NCI-H2196 treated with DMSO at 0.1 percent for 48 hours (cell line): ENCODE results near the gene CMTM1.
"Not testable (repeated sequence)": the region's sequence is repeated elsewhere in the genome, so short reads cannot be mapped to it uniquely, and the experiment has no call there.

ENCODE experiments used
- DNase-seq: peaks from one replicate; lab custom pipeline; 2025; ENCODE audit not compliant: unreplicated experiment; lab: John Stamatoyannopoulos, UW

Gene CMTM1

GRCh38 chr16:66561381-66562080 is 4.7 kb upstream of the CMTM1 start:
- no peak for DNase-seq

GRCh38 chr16:66562409-66562808 is 3.8 kb upstream of the CMTM1 start:
- no peak for DNase-seq

DNA sequence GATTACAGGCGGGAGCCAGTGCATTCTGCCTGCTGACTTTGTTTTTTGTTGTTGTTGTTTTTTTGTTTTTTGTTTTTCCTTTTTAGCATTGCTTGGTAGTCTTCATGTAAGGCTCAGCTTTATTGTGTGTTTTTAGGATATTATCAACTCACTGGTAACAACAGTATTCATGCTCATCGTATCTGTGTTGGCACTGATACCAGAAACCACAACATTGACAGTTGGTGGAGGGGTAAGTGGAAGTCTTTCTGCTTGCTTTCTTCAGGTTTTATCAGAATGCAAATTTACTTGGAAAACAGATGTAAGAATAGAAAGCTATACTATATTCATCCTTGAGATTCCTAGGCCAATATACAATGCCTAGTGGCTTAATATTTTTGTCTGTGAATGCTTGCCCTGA is 3.3 kb upstream of the CMTM1 start:
- no peak for DNase-seq

DNA sequence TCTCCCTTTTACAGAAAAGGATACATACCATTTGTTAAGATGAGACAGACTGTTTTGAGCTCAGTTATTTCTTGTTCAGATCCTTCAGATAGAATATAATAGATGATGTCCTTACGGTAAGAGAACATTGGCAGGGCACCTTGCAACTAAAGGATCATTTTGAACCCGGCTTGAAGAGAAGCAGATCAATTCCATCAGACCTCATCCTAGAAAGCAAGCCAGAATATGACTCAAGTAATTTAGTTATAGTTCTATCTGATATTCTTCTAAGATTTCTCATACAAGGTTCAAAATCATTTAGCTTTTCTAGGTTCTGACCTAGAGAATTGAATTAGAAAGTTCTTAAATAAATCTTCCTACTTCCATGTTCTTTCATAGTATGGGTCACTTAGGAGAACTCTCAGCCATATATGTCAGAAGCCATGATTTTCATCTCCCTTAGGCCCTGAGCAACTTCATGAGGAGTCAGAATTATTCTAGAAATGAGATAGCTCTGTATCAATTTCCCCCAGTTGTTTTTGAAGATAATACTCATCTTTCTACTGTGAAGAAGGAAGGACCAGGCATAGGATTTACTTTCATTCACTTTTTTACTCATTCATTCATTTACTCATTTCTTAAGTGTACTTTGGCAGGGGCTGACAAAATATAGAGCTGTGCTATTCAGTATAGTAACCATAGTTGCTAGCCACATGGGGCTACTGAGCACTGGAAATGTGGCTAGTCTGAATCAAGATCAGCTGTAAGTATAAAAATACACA is 2.5 kb upstream of the CMTM1 start:
- DNase-seq: no peak

- DNase-seq: not testable (repeated sequence)
Observed at GRCh38 chr16:66567270-66567669, 1.0 kb downstream of the CMTM1 start.

DNA sequence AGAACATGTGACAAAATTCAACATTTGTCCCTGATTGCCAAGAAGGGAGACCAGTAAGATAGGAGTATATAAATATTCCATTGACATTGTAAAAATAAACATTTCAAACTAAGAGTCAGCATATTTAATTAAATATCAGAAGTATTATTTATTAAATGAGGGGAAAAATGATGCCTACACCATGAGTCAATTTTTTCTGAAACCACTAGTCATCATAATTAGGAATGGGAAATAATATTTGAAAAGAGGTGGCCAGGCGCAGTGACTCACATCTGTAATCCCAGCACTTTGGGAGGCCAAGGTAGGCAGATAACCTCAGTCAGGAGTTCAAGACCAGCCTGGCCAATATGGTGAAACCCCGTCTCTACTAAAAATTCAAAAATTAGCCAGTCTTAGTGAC is 2.1 kb downstream of the CMTM1 start:
- no peak for DNase-seq

- DNase-seq: no peak
Observed at GRCh38 chr16:66569131-66569530, 2.9 kb downstream of the CMTM1 start.

- no peak for DNase-seq
Observed at GRCh38 chr16:66569827-66570405, 3.7 kb downstream of the CMTM1 start.

GRCh38 chr16:66572356-66572755 is 6.1 kb downstream of the CMTM1 start:
- DNase-seq: no peak

DNA sequence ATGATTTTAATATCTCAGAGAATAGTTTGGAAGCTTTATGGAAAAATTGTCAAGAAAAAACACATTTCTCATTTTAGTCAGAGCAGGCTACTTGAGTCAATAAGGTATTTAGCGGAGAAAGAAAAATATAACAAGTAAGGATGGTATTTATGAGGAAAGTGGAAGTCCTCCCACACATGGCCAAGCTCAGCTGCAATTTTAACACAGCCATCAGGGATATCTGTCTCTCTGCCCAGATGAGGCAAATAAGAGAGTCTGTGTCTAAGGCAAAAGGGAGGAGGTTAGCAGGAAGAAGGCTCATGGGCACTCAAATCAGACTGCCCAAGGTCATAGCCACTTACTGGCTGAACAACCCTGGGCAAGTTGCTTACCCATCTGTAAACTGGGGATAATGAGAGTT is 7.8 kb downstream of the CMTM1 start:
- no peak for DNase-seq

- no peak for DNase-seq
Observed at GRCh38 chr16:66574531-66574930, 8.3 kb downstream of the CMTM1 start.

GRCh38 chr16:66575060-66575459 is 8.8 kb downstream of the CMTM1 start:
- no peak for DNase-seq

GRCh38 chr16:66576296-66576695 is 10.1 kb downstream of the CMTM1 start:
- no peak for DNase-seq

GRCh38 chr16:66578651-66579531 is 12.7 kb downstream of the CMTM1 start, which contains the start of gene CMTM2:
CMTM2 (plus strand) TSS chr16:66579463; CDS start chr16:66579608, 145 bp downstream.
- no peak for DNase-seq

DNA sequence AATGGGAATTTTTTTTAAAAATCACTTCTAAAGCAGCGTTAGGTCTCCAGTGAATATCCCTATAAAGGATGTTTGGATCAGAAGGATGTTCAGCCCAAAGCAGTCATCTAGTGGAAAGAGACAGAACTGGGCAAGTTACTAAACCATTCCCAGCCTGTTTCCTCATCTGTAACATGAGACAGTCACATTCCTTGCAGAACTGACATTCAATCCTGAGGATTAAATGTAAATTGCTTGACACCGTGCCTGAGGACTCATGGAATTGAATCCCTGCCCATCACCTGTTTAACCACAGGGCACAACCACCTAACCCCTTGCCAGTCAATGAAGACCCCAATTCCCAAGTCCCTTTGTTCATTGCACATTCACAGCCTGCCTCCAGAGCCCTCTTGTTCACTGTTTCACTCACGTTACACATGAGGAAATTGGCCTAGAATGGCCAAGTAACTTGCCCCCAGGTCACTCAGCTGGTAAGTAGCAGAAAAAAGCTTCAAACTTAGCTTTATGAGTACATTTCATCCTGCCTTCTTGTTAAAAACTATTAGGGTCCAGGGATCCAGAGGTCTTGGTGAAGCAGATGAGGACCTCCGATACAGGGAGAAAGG is 14.5 kb downstream of the CMTM1 start:
- DNase-seq: no peak

DNA sequence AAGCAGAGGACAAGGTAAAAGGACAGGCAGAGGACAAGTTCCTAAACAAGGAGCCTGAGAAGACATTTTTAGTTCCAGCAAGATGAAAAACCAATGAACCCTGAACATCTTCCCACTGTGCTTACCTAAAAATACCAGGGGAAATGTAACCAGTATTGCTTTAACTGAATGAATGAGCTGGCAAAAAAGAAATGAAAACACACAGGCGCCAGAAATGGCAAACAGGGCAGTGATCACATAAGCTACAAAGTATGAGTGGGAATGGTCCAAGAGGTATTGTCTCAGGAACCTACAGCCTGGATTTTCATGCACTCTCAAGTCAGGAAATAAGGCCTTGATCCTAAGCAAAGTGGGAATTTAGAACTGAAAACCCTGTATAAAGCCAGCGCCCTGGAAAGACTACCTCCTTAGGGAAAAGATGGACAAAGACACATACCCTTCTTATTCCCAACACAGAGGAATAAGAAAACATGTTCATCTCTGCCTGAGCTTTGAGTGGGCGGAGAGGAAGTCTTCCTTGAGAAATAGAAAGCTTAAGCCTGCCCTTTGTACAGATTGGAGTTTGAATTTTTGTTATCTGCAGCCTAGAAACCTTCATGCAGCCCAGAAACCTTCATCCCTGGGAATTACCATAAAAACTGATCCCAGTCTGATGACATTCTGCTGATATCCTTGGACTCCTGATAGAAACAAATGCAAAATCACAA is 15.2 kb downstream of the CMTM1 start:
- DNase-seq: no peak

GRCh38 chr16:66585481-66586239 is 19.4 kb downstream of the CMTM1 start:
- no peak for DNase-seq

- DNase-seq: no peak
Observed at GRCh38 chr16:66587881-66588600, 21.8 kb downstream of the CMTM1 start.
